Osteoblast (primary cell): ENCODE measurements around the gene MAPRE2. TPM values are rescaled to one million over a fixed set of nuclear protein-coding genes. Genes with fewer than 3 reads are reported as not detected.

ENCODE experiments used
- DNase-seq: peaks from one replicate; pipeline ENCODE4 v3.0.0; 2011; ENCODE audit warnings: low spot score, mixed read lengths; ENCODE audit not compliant: insufficient read length; ENCODE audit errors: missing footprints
- H2AFZ ChIP-seq: 2 replicates; pipeline ENCODE4 v1.6.0; 2011; ENCODE audit warnings: mild to moderate bottlenecking, low read length
- H3K27ac ChIP-seq: 2 replicates; pipeline ENCODE4 v1.5.1; 2011; ENCODE audit warnings: mild to moderate bottlenecking, low read depth, low read length, moderate library complexity
- H3K27me3 ChIP-seq: 2 replicates; pipeline ENCODE4 v1.6.0; 2012; ENCODE audit warnings: mild to moderate bottlenecking, control low read depth, inconsistent platforms, low read length, moderate library complexity; ENCODE audit not compliant: insufficient read depth
- H3K36me3 ChIP-seq: 2 replicates; pipeline ENCODE4 v1.5.1; 2011; ENCODE audit warnings: mild to moderate bottlenecking, low read length, control low read depth, moderate library complexity; ENCODE audit not compliant: insufficient read depth
- H3K4me1 ChIP-seq: 2 replicates; pipeline ENCODE4 v1.5.1; 2011; ENCODE audit warnings: mild to moderate bottlenecking, low read length, control low read depth, moderate library complexity; ENCODE audit not compliant: insufficient read depth
- H3K4me2 ChIP-seq: 2 replicates; pipeline ENCODE4 v1.6.0; 2011; ENCODE audit warnings: mild to moderate bottlenecking, low read length; ENCODE audit not compliant: insufficient read depth
- H3K4me3 ChIP-seq: fragments of 200-600 bp; sonication (generic); 3 replicates; pipeline ENCODE4 v1.5.1; 2012; ENCODE audit warnings: mild to moderate bottlenecking, low read length, inconsistent platforms; ENCODE audit not compliant: insufficient read depth
- H3K79me2 ChIP-seq: 2 replicates; pipeline ENCODE4 v1.6.0; 2012; ENCODE audit warnings: mild to moderate bottlenecking, low read length, control low read depth, inconsistent platforms; ENCODE audit not compliant: insufficient read depth
- H3K9me3 ChIP-seq: 2 replicates; pipeline ENCODE4 v1.5.1; 2011; ENCODE audit warnings: low read depth, low read length, control low read depth
- H4K20me1 ChIP-seq: 2 replicates; pipeline ENCODE4 v1.6.0; 2012; ENCODE audit warnings: mild to moderate bottlenecking, low read length, control low read depth; ENCODE audit not compliant: insufficient read depth
- total RNA-seq: library from RNA; depleted of rRNA; stranded (reverse); fragments of >200 nt; gene quantifications from 2 replicates; pipeline ENCODE4 v1.2.3, GENCODE V29; 2012
- TF ChIP-seq, protein P1 (sequence below): IDR thresholded peaks from 2 replicates; pipeline ENCODE4 v1.5.1; 2011; ENCODE audit warnings: mild to moderate bottlenecking, low read depth, low read length, moderate library complexity; ENCODE audit errors: extremely low read depth

The MAPRE2 gene
- total RNA-seq, 1 donor, result 21.7 TPM

DNA sequence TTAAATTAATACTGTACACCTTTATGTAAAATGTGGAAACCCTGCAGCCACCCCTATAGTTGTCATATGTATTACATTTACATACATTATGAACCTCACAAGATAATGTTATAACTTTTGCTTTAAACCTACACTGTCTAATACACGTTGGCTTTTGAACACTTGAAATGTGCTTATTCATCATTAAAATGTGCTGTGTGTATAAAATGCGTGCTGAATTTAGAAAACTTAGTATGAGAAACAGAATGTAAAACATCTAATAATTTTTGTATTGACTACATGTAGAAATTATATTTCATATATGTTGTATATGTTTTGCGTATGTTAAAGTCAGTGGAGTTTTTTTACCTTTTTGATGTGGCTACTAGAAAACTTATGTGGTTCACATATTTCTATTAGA is 68.8 kb downstream of the MAPRE2 start:
- H3K27me3 ChIP-seq, result no peaks in the 10 kb centered on the region
- H3K4me3 ChIP-seq, result no peak overlapping the region
- H3K4me2 ChIP-seq, result no peak overlapping the region
- H2AFZ ChIP-seq, result no peak overlapping the region
- no peaks in the 10 kb centered on the region for H3K4me1 ChIP-seq
- TF ChIP-seq, protein P1, sequence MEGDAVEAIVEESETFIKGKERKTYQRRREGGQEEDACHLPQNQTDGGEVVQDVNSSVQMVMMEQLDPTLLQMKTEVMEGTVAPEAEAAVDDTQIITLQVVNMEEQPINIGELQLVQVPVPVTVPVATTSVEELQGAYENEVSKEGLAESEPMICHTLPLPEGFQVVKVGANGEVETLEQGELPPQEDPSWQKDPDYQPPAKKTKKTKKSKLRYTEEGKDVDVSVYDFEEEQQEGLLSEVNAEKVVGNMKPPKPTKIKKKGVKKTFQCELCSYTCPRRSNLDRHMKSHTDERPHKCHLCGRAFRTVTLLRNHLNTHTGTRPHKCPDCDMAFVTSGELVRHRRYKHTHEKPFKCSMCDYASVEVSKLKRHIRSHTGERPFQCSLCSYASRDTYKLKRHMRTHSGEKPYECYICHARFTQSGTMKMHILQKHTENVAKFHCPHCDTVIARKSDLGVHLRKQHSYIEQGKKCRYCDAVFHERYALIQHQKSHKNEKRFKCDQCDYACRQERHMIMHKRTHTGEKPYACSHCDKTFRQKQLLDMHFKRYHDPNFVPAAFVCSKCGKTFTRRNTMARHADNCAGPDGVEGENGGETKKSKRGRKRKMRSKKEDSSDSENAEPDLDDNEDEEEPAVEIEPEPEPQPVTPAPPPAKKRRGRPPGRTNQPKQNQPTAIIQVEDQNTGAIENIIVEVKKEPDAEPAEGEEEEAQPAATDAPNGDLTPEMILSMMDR, result no peak
- DNase-seq, result no peak
- H3K79me2 ChIP-seq, result no peaks in the 10 kb centered on the region
- H3K36me3 ChIP-seq, result no peaks in the 10 kb centered on the region
- no peaks in the 10 kb centered on the region for H3K9me3 ChIP-seq
- no peak overlapping the region for H3K27ac ChIP-seq
- no peaks in the 10 kb centered on the region for H4K20me1 ChIP-seq

DNA sequence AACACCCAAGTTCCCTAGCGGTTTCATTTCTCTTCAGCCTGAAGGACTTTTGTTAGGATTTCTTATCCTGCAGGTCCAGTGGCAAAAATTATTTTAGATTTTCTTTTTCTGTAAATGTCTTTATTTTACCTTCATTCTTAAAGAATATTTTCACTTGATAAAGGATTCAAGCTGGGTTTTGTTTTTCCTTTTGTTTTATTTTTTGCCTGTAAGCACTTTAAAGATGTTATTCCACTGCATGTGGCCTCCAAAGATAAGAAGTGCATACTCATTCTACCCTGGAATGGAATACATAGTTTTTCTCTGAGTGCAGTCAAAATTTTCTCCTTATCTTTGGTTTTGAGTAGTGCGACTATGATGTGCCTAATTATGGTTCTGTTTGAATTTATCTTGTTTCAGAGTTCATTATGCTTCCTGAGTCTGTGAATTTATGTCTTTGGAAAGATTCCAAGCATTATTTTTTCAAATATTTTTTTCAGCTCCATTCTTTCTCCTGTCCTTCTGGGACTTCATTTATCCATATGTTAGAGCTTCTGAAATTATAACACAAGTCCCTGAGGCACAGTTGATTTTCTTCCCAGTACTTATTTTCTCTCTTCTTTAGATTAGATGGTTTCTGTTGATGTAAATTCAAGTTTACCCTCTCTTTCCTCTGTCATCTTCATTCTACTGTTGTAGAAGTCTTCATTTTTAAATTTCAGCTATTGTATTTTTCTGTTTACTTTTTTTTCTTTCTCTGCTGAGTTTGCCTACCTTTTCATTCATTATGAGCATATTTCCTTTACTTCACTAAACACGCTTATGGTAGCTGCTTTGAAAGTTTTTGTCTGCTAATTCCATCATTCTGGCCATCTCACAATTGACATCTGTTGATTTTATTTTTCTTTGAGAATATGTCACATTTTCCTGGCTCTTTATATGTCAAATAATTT is 69.6 kb downstream of the MAPRE2 start:
- Histone ChIP-seq H3K27me3 (no peaks in the 10 kb centered on the region), H3K36me3 (no peaks in the 10 kb centered on the region), H3K79me2 (no peaks in the 10 kb centered on the region), H3K27ac (no peak overlapping the region), H3K4me2 (no peak overlapping the region), H4K20me1 (no peaks in the 10 kb centered on the region), H2AFZ (no peak overlapping the region), H3K4me1 (no peaks in the 10 kb centered on the region), H3K9me3 (no peaks in the 10 kb centered on the region), H3K4me3 (no peak overlapping the region)
- TF ChIP-seq, protein P1, result no peak
- DNase-seq, result no peak

DNA sequence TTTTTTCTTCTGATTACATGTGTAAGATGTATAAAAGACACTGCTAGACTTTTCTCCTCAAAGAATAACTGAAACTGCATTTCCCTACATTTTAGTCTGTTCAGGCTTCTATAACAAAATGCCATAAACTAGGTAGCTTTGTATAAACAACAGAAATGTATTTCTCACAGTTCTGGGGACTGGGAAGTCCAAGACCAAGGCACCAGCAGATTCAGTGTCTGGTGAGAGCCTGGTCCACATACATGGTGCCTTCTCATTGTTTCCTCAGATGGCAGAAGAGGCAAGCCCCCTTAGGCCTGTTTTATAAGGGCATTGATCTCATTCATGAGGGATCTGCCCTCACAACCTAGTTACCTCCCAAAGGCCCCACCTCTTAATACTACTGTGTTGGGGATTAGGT is 71.5 kb downstream of the MAPRE2 start:
- no peaks in the 10 kb centered on the region for H3K36me3 ChIP-seq
- H3K4me3 ChIP-seq, result no peak overlapping the region
- H3K9me3 ChIP-seq, result no peaks in the 10 kb centered on the region
- H2AFZ ChIP-seq, result no peak overlapping the region
- no peak overlapping the region for H3K4me2 ChIP-seq
- no peaks in the 10 kb centered on the region for H4K20me1 ChIP-seq
- DNase-seq, result no peak
- peaks cover 6% of the 10 kb centered on the region for H3K4me1 ChIP-seq
- TF ChIP-seq, protein P1, result no peak
- H3K27ac ChIP-seq, result no peak overlapping the region
- H3K27me3 ChIP-seq, result no peaks in the 10 kb centered on the region
- H3K79me2 ChIP-seq, result no peaks in the 10 kb centered on the region

DNA sequence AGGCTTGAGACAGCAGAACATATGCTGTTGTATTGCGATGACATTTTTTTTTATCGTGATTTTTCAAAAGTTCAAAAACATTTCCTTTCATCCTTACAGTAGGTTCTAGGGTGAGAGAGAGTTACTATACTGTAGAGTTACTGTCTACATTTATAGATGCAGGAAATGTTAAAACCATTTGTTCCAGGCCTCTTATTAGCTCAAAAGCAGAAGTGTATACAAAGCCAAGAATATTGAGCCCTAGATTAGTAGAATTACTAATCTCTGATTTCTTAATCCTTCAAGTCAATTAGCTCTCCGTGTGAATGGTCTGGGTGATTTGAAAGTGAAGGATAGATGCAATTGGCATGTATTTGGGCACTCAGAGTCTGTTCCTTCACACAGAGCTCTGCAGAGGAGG is 73.1 kb downstream of the MAPRE2 start:
- no peaks in the 10 kb centered on the region for H3K9me3 ChIP-seq
- no peaks in the 10 kb centered on the region for H3K27me3 ChIP-seq
- peaks cover 15% of the 10 kb centered on the region for H3K4me1 ChIP-seq
- no peak overlapping the region for H2AFZ ChIP-seq
- no peaks in the 10 kb centered on the region for H3K36me3 ChIP-seq
- DNase-seq, result no peak
- no peaks in the 10 kb centered on the region for H4K20me1 ChIP-seq
- H3K79me2 ChIP-seq, result no peaks in the 10 kb centered on the region
- no peak overlapping the region for H3K4me2 ChIP-seq
- TF ChIP-seq, protein P1, result no peak
- H3K4me3 ChIP-seq, result no peak overlapping the region
- no peak overlapping the region for H3K27ac ChIP-seq
